Measurements from ENCODE around the gene SMC4.
A peak's percentile ranks its signal among the peaks of the same experiment; 100 is the strongest.
"Not testable (repeated sequence)": the region's sequence is repeated elsewhere in the genome, so short reads cannot be mapped to it uniquely, and the experiment has no call there.

SMC4 gene

GRCh38 chr3:160446522-160447056, 47.1 kb downstream of the SMC4 start:
- no peak for DNase-seq (ENCODE audit: low read depth)

GRCh38 chr3:160447544-160447943, 48.1 kb downstream of the SMC4 start:
- no peak for DNase-seq (ENCODE audit: low read depth)

- DNase-seq (ENCODE audit: low read depth) = peak; percentile 39
These were observed 49.6 kb downstream of the SMC4 start for GRCh38 chr3:160448845-160449635.

- peak; percentile 97 for DNase-seq (ENCODE audit: low read depth)
These were observed 50.5 kb downstream of the SMC4 start, which contains the start of gene TRIM59 for GRCh38 chr3:160449636-160450598. Gene TRIM59, minus strand, starts transcription at chr3:160449786. Its CDS starts 10,603 bp downstream, at chr3:160439183.

GRCh38 chr3:160450846-160451245, 51.4 kb downstream of the SMC4 start:
- DNase-seq (ENCODE audit: low read depth) = peak; percentile 71

GRCh38 chr3:160451602-160452001, 52.2 kb downstream of the SMC4 start:
- no peak for DNase-seq (ENCODE audit: low read depth)

GRCh38 chr3:160452251-160452650, 52.8 kb downstream of the SMC4 start:
- DNase-seq (ENCODE audit: low read depth) = not testable (repeated sequence)

- DNase-seq (ENCODE audit: low read depth) = no peak
These were observed 55.5 kb downstream of the SMC4 start for GRCh38 chr3:160454995-160455394.

GRCh38 chr3:160455846-160456245, 56.4 kb downstream of the SMC4 start:
- no peak for DNase-seq (ENCODE audit: low read depth)

- DNase-seq (ENCODE audit: low read depth) = no peak
These were observed 58.7 kb downstream of the SMC4 start for GRCh38 chr3:160458151-160458550.

GRCh38 chr3:160459450-160459970, 60.1 kb downstream of the SMC4 start:
- no peak for DNase-seq (ENCODE audit: low read depth)

- DNase-seq (ENCODE audit: low read depth) = no peak
These were observed 60.6 kb downstream of the SMC4 start for GRCh38 chr3:160460033-160460432.

GRCh38 chr3:160464321-160464720, 64.9 kb downstream of the SMC4 start:
- no peak for DNase-seq (ENCODE audit: low read depth)

- DNase-seq (ENCODE audit: low read depth) = no peak
These were observed 65.5 kb downstream of the SMC4 start for GRCh38 chr3:160464971-160465370.

- no peak for DNase-seq (ENCODE audit: low read depth)
These were observed 70.7 kb downstream of the SMC4 start for GRCh38 chr3:160470181-160470580.

GRCh38 chr3:160471892-160472291, 72.4 kb downstream of the SMC4 start:
- no peak for DNase-seq (ENCODE audit: low read depth)

- DNase-seq (ENCODE audit: low read depth) = no peak
These were observed 72.9 kb downstream of the SMC4 start for GRCh38 chr3:160472344-160472743.

- DNase-seq (ENCODE audit: low read depth) = peak; percentile 20
These were observed 73.8 kb downstream of the SMC4 start for GRCh38 chr3:160473221-160473620.

- DNase-seq (ENCODE audit: low read depth) = peak; percentile 92
These were observed 74.5 kb downstream of the SMC4 start for GRCh38 chr3:160473978-160474377.

GRCh38 chr3:160474416-160474838, 75.0 kb downstream of the SMC4 start:
- DNase-seq (ENCODE audit: low read depth) = peak; percentile 39

GRCh38 chr3:160475153-160475552, 75.7 kb downstream of the SMC4 start:
- no peak for DNase-seq (ENCODE audit: low read depth)

GRCh38 chr3:160475884-160476283, 76.4 kb downstream of the SMC4 start:
- DNase-seq (ENCODE audit: low read depth) = no peak
